ENCODE results near the gene MRPS11. TPM values are rescaled to one million over a fixed set of nuclear protein-coding genes. Genes with fewer than 3 reads are reported as not detected.

Gene MRPS11
- total RNA-seq, 4 donors from 2014 or later: 20.0 to 32.7 (median 28.9) TPM

GRCh38 chr15:88525418-88525817, 57.9 kb downstream of the MRPS11 start:
- Histone ChIP-seq H3K4me1 (no peaks in the 10 kb centered on the region), H3K36me3 (peaks cover 24% of the 10 kb centered on the region), H3K27me3 (no peaks in the 10 kb centered on the region), H3K27ac (no peak overlapping the region), H3K9me3 (no peaks in the 10 kb centered on the region), H3K4me3 (no peak overlapping the region)
- no peak for DNase-seq (ENCODE audit: low spot score in 2 of 2)
- no peak for TF ChIP-seq POLR2AphosphoS5 (IDR thresholded peaks at IDR 0.05)
- no peak for TF ChIP-seq POLR2A (IDR thresholded peaks at IDR 0.05)

- no peaks in the 10 kb centered on the region for H3K27me3 ChIP-seq
- H3K4me3 ChIP-seq: no peak overlapping the region
- H3K27ac ChIP-seq: no peak overlapping the region
- no peak for TF ChIP-seq POLR2A (IDR thresholded peaks at IDR 0.05)
- no peak for TF ChIP-seq EP300 (IDR thresholded peaks at IDR 0.05)
- TF ChIP-seq POLR2AphosphoS5 (IDR thresholded peaks at IDR 0.05): no peak
- H3K36me3 ChIP-seq: peaks cover 34% of the 10 kb centered on the region
- no peaks in the 10 kb centered on the region for H3K4me1 ChIP-seq
- H3K9me3 ChIP-seq: no peaks in the 10 kb centered on the region
- no peak for DNase-seq (ENCODE audit: low spot score in 2 of 2)
Observed at GRCh38 chr15:88526247-88526879, 58.9 kb downstream of the MRPS11 start.

- no peaks in the 10 kb centered on the region for H3K4me1 ChIP-seq
- peaks cover 36% of the 10 kb centered on the region for H3K36me3 ChIP-seq
- no peak overlapping the region for H3K27ac ChIP-seq
- TF ChIP-seq POLR2A (IDR thresholded peaks at IDR 0.05) (no peak), CTCF (IDR thresholded peaks at IDR 0.05) (no peak), POLR2AphosphoS5 (IDR thresholded peaks at IDR 0.05) (no peak), EP300 (IDR thresholded peaks at IDR 0.05) (no peak)
- 96% methylated on average over 1 of the region's 1 CpG for WGBS
- no peaks in the 10 kb centered on the region for H3K27me3 ChIP-seq
- H3K4me3 ChIP-seq: no peak overlapping the region
- H3K9me3 ChIP-seq: no peaks in the 10 kb centered on the region
- no peak for DNase-seq (ENCODE audit: low spot score in 2 of 2)
Observed at GRCh38 chr15:88529021-88529630, 61.6 kb downstream of the MRPS11 start.

Other genes starting within 250 kb of the MRPS11 start
- gene NTRK3, start 211.0 kb upstream of the MRPS11 start, total RNA-seq: 10 to 100 TPM in 1 of 4 donors, 1 to 10 TPM in 3; 5.3 to 11.7 (median 6.3) TPM
- gene MRPL46, start 320 bp upstream of the MRPS11 start, total RNA-seq: 10 to 100 TPM; 12.1 to 19.4 (median 15.7) TPM
- 10 to 100 TPM in 1 of 4 donors, 1 to 10 TPM in 3; 4.3 to 12.2 (median 6.7) TPM for gene DET1, start 79.0 kb downstream of the MRPS11 start, total RNA-seq
- 10 to 100 TPM in 2 of 4 donors, 1 to 10 TPM in 2; 9.3 to 29.3 (median 17.3) TPM for gene AEN, start 153.6 kb downstream of the MRPS11 start, total RNA-seq
- gene ISG20, start 171.3 kb downstream of the MRPS11 start, total RNA-seq: 10 to 100 TPM in 3 of 4 donors, 1 to 10 TPM in 1; 6.1 to 15.1 (median 12.9) TPM